Measurements from ENCODE around the gene BCAS3.
"Not testable (repeated sequence)": the region's sequence is repeated elsewhere in the genome, so short reads cannot be mapped to it uniquely, and the experiment has no call there.

BCAS3 gene

GRCh38 chr17:60668741-60669140 lies 8.9 kb upstream of the BCAS3 start:
- H3K9ac ChIP-seq (ENCODE audit: low read length); H2BK15ac ChIP-seq (ENCODE audit: low read depth, poor library complexity, severe bottlenecking); DNase-seq; H2BK5ac ChIP-seq (ENCODE audit: low read depth, low read length, poor library complexity, severe bottlenecking); H3K4me1 ChIP-seq (ENCODE audit: control insufficient read depth, insufficient read depth, low read depth, low read length); H3K79me1 ChIP-seq (replicated peaks; ENCODE audit: low read length, poor library complexity, severe bottlenecking); H4K91ac ChIP-seq (ENCODE audit: low read length); H3K9me3 ChIP-seq (ENCODE audit: control insufficient read depth, low read length); H2BK12ac ChIP-seq (ENCODE audit: low read length in 2 of 2); H3K27ac ChIP-seq (ENCODE audit: low read length, poor library complexity, severe bottlenecking); H2AK5ac ChIP-seq (ENCODE audit: low read length, severe bottlenecking); H3K23ac ChIP-seq (ENCODE audit: low read length in 2 of 2); H3K4me2 ChIP-seq (ENCODE audit: low read length, poor library complexity, severe bottlenecking); H3K14ac ChIP-seq (ENCODE audit: low read length in 2 of 2); H2AFZ ChIP-seq (ENCODE audit: low read depth, low read length); H4K8ac ChIP-seq (ENCODE audit: low read length); H3K18ac ChIP-seq (ENCODE audit: low read depth in 1 of 2, low read length in 2 of 2); H2BK120ac ChIP-seq (ENCODE audit: low read depth, low read length); H3K4ac ChIP-seq (ENCODE audit: low read depth in 1 of 2, low read length in 2 of 2); H3K4me3 ChIP-seq (ENCODE audit: insufficient read depth in 1 of 2, low read depth in 1 of 2, low read length in 2 of 2); H3K27me3 ChIP-seq (ENCODE audit: control insufficient read depth in 1 of 2, insufficient read depth in 1 of 2, low read length in 2 of 2): not testable (repeated sequence)
- WGBS, result 95% methylated on average over 7 of the region's 7 CpGs
- peaks cover 11 to 15% of the 10 kb centered on the region in 2 experiments for H3K36me3 ChIP-seq (ENCODE audit: control insufficient read depth in 1 of 2, insufficient read depth in 2 of 2, low read depth in 1 of 2, low read length in 2 of 2)

- H2BK15ac ChIP-seq (ENCODE audit: low read depth, poor library complexity, severe bottlenecking), result no peak overlapping the region
- no peak overlapping the region for H2AFZ ChIP-seq (ENCODE audit: low read depth, low read length)
- no peak overlapping the region for H3K9ac ChIP-seq (ENCODE audit: low read length)
Measured at GRCh38 chr17:60671482-60671881, 6.2 kb upstream of the BCAS3 start.

GRCh38 chr17:60674637-60675036 lies 3.0 kb upstream of the BCAS3 start:
- H3K79me1 ChIP-seq (replicated peaks; ENCODE audit: low read length, poor library complexity, severe bottlenecking); H2BK15ac ChIP-seq (ENCODE audit: low read depth, poor library complexity, severe bottlenecking); H3K18ac ChIP-seq (ENCODE audit: low read depth in 1 of 2, low read length in 2 of 2); H3K36me3 ChIP-seq (ENCODE audit: control insufficient read depth in 1 of 2, insufficient read depth in 2 of 2, low read depth in 1 of 2, low read length in 2 of 2); H3K4me3 ChIP-seq (ENCODE audit: insufficient read depth in 1 of 2, low read depth in 1 of 2, low read length in 2 of 2); H3K4me1 ChIP-seq (ENCODE audit: control insufficient read depth, insufficient read depth, low read depth, low read length); H3K4ac ChIP-seq (ENCODE audit: low read depth in 1 of 2, low read length in 2 of 2); H4K8ac ChIP-seq (ENCODE audit: low read length); H3K27me3 ChIP-seq (ENCODE audit: control insufficient read depth in 1 of 2, insufficient read depth in 1 of 2, low read length in 2 of 2); H3K27ac ChIP-seq (ENCODE audit: low read length, poor library complexity, severe bottlenecking); H3K4me2 ChIP-seq (ENCODE audit: low read length, poor library complexity, severe bottlenecking); H2AFZ ChIP-seq (ENCODE audit: low read depth, low read length); H2BK12ac ChIP-seq (ENCODE audit: low read length in 2 of 2); H2BK5ac ChIP-seq (ENCODE audit: low read depth, low read length, poor library complexity, severe bottlenecking); H4K91ac ChIP-seq (ENCODE audit: low read length); H3K9me3 ChIP-seq (ENCODE audit: control insufficient read depth, low read length); H3K14ac ChIP-seq (ENCODE audit: low read length in 2 of 2); H2AK5ac ChIP-seq (ENCODE audit: low read length, severe bottlenecking); H3K9ac ChIP-seq (ENCODE audit: low read length); H2BK120ac ChIP-seq (ENCODE audit: low read depth, low read length); H3K23ac ChIP-seq (ENCODE audit: low read length in 2 of 2); DNase-seq: not testable (repeated sequence)
- WGBS, result 94% methylated on average over 7 of the region's 7 CpGs

More at GRCh38 chr17:60671482-60671881, 6.2 kb upstream of the BCAS3 start:
- H3K4ac ChIP-seq (ENCODE audit: low read depth in 1 of 2, low read length in 2 of 2), result no peak overlapping the region
- H3K4me3 ChIP-seq (ENCODE audit: insufficient read depth in 1 of 2, low read depth in 1 of 2, low read length in 2 of 2), result no peak overlapping the region
- no peak overlapping the region for H3K14ac ChIP-seq (ENCODE audit: low read length in 2 of 2)
- H2BK120ac ChIP-seq (ENCODE audit: low read depth, low read length), result no peak overlapping the region
- no peak overlapping the region for H3K18ac ChIP-seq (ENCODE audit: low read depth in 1 of 2, low read length in 2 of 2)
- no peak overlapping the region for H2AK5ac ChIP-seq (ENCODE audit: low read length, severe bottlenecking)
- no peaks in the 10 kb centered on the region for H3K4me1 ChIP-seq (ENCODE audit: control insufficient read depth, insufficient read depth, low read depth, low read length)
- no peaks in the 10 kb centered on the region for H3K27me3 ChIP-seq (ENCODE audit: control insufficient read depth in 1 of 2, insufficient read depth in 1 of 2, low read length in 2 of 2)
- no peaks in the 10 kb centered on the region for H3K9me3 ChIP-seq (ENCODE audit: control insufficient read depth, low read length)
- no peak overlapping the region for H4K91ac ChIP-seq (ENCODE audit: low read length)
- peaks cover 2% of the 10 kb centered on the region for H3K79me1 ChIP-seq (replicated peaks; ENCODE audit: low read length, poor library complexity, severe bottlenecking)
- H3K36me3 ChIP-seq (ENCODE audit: control insufficient read depth in 1 of 2, insufficient read depth in 2 of 2, low read depth in 1 of 2, low read length in 2 of 2), result peaks cover 0 to 4% of the 10 kb centered on the region in 2 experiments
- H3K4me2 ChIP-seq (ENCODE audit: low read length, poor library complexity, severe bottlenecking), result no peak overlapping the region
- no peak overlapping the region for H2BK5ac ChIP-seq (ENCODE audit: low read depth, low read length, poor library complexity, severe bottlenecking)
- H3K23ac ChIP-seq (ENCODE audit: low read length in 2 of 2), result no peak overlapping the region
- H3K27ac ChIP-seq (ENCODE audit: low read length, poor library complexity, severe bottlenecking), result no peak overlapping the region
- no peak overlapping the region for H2BK12ac ChIP-seq (ENCODE audit: low read length in 2 of 2)
- WGBS, result no CpG with 5 or more reads among the region's 2 CpGs
- DNase-seq, result no peak
- no peak overlapping the region for H4K8ac ChIP-seq (ENCODE audit: low read length)

- Histone ChIP-seq H3K27ac (ENCODE audit: low read length, poor library complexity, severe bottlenecking) (no peak overlapping the region), H3K18ac (ENCODE audit: low read depth in 1 of 2, low read length in 2 of 2) (no peak overlapping the region), H3K9me3 (ENCODE audit: control insufficient read depth, low read length) (no peaks in the 10 kb centered on the region), H3K27me3 (ENCODE audit: control insufficient read depth in 1 of 2, insufficient read depth in 1 of 2, low read length in 2 of 2) (no peaks in the 10 kb centered on the region), H2BK15ac (ENCODE audit: low read depth, poor library complexity, severe bottlenecking) (no peak overlapping the region), H4K91ac (ENCODE audit: low read length) (no peak overlapping the region), H2BK120ac (ENCODE audit: low read depth, low read length) (no peak overlapping the region), H3K4ac (ENCODE audit: low read depth in 1 of 2, low read length in 2 of 2) (no peak overlapping the region), H2AK5ac (ENCODE audit: low read length, severe bottlenecking) (no peak overlapping the region), H3K9ac (ENCODE audit: low read length) (no peak overlapping the region), H2AFZ (ENCODE audit: low read depth, low read length) (no peak overlapping the region), H3K79me1 (replicated peaks; ENCODE audit: low read length, poor library complexity, severe bottlenecking) (peaks cover 5% of the 10 kb centered on the region), H2BK5ac (ENCODE audit: low read depth, low read length, poor library complexity, severe bottlenecking) (no peak overlapping the region), H2BK12ac (ENCODE audit: low read length in 2 of 2) (no peak overlapping the region), H3K4me3 (ENCODE audit: insufficient read depth in 1 of 2, low read depth in 1 of 2, low read length in 2 of 2) (peak overlapping the region in 1 of 2 experiments; percentile 85), H3K23ac (ENCODE audit: low read length in 2 of 2) (no peak overlapping the region), H3K36me3 (ENCODE audit: control insufficient read depth in 1 of 2, insufficient read depth in 2 of 2, low read depth in 1 of 2, low read length in 2 of 2) (peaks cover 0 to 4% of the 10 kb centered on the region in 2 experiments), H3K4me2 (ENCODE audit: low read length, poor library complexity, severe bottlenecking) (no peak overlapping the region), H4K8ac (ENCODE audit: low read length) (no peak overlapping the region), H3K4me1 (ENCODE audit: control insufficient read depth, insufficient read depth, low read depth, low read length) (peaks cover 3% of the 10 kb centered on the region), H3K14ac (ENCODE audit: low read length in 2 of 2) (no peak overlapping the region)
- DNase-seq, result no peak
- 96% methylated on average over 5 of the region's 6 CpGs for WGBS
Measured at GRCh38 chr17:60675997-60676396, 1.7 kb upstream of the BCAS3 start.

All from mesenchymal stem cell (in vitro differentiated cells and primary cell).